Measurements from ENCODE around the gene PPM1D. TPM values are rescaled to one million over a fixed set of nuclear protein-coding genes. Genes with fewer than 3 reads are reported as not detected.
A peak's percentile ranks its signal among the peaks of the same experiment; 100 is the strongest.

Gene PPM1D
- total and polyA plus RNA-seq, 2 experiments from 2014 or later = 7.8 to 13.3 TPM

DNA sequence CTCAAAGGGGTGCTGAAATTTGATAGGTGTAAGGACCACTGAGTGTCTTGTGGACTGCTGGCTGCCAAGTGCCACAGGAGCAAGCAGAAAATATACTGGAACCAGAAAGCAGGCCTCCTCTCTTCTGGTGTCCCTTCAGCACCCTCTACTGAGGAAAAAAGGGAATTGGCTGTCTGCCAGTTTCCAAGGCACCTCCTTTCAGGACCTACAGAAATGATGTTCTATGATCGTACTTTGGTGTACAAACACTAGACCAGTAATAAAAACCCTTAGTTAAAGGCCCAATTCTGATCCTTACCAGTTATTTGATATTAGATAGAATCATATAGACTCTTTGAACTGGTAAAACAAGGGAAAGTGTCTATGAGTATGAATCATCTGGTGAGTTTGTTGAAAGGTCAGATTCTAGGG lies 41.8 kb downstream of the PPM1D start:
- no peaks in the 10 kb centered on the region; the same call in 1 of the 3 replicates for H3K36me3 Mint-ChIP-seq (ENCODE audit: low read depth)
- H3K9me2 ChIP-seq (ENCODE audit: insufficient read depth) = no peaks in the 10 kb centered on the region
- ATAC-seq (peak; percentile 88), DNase-seq (ENCODE audit: low spot score) (peak; percentile 86)
- TF ChIP-seq, protein P1, sequence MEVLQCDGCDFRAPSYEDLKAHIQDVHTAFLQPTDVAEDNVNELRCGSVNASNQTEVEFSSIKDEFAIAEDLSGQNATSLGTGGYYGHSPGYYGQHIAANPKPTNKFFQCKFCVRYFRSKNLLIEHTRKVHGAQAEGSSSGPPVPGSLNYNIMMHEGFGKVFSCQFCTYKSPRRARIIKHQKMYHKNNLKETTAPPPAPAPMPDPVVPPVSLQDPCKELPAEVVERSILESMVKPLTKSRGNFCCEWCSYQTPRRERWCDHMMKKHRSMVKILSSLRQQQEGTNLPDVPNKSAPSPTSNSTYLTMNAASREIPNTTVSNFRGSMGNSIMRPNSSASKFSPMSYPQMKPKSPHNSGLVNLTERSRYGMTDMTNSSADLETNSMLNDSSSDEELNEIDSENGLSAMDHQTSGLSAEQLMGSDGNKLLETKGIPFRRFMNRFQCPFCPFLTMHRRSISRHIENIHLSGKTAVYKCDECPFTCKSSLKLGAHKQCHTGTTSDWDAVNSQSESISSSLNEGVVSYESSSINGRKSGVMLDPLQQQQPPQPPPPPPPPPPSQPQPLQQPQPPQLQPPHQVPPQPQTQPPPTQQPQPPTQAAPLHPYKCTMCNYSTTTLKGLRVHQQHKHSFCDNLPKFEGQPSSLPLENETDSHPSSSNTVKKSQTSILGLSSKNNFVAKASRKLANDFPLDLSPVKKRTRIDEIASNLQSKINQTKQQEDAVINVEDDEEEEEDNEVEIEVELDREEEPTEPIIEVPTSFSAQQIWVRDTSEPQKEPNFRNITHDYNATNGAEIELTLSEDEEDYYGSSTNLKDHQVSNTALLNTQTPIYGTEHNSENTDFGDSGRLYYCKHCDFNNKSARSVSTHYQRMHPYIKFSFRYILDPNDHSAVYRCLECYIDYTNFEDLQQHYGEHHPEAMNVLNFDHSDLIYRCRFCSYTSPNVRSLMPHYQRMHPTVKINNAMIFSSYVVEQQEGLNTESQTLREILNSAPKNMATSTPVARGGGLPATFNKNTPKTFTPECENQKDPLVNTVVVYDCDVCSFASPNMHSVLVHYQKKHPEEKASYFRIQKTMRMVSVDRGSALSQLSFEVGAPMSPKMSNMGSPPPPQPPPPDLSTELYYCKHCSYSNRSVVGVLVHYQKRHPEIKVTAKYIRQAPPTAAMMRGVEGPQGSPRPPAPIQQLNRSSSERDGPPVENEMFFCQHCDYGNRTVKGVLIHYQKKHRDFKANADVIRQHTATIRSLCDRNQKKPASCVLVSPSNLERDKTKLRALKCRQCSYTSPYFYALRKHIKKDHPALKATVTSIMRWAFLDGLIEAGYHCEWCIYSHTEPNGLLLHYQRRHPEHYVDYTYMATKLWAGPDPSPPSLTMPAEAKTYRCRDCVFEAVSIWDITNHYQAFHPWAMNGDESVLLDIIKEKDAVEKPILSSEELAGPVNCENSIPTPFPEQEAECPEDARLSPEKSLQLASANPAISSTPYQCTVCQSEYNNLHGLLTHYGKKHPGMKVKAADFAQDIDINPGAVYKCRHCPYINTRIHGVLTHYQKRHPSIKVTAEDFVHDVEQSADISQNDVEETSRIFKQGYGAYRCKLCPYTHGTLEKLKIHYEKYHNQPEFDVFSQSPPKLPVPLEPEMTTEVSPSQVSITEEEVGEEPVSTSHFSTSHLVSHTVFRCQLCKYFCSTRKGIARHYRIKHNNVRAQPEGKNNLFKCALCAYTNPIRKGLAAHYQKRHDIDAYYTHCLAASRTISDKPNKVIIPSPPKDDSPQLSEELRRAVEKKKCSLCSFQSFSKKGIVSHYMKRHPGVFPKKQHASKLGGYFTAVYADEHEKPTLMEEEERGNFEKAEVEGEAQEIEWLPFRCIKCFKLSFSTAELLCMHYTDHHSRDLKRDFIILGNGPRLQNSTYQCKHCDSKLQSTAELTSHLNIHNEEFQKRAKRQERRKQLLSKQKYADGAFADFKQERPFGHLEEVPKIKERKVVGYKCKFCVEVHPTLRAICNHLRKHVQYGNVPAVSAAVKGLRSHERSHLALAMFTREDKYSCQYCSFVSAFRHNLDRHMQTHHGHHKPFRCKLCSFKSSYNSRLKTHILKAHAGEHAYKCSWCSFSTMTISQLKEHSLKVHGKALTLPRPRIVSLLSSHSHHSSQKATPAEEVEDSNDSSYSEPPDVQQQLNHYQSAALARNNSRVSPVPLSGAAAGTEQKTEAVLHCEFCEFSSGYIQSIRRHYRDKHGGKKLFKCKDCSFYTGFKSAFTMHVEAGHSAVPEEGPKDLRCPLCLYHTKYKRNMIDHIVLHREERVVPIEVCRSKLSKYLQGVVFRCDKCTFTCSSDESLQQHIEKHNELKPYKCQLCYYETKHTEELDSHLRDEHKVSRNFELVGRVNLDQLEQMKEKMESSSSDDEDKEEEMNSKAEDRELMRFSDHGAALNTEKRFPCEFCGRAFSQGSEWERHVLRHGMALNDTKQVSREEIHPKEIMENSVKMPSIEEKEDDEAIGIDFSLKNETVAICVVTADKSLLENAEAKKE (CRISPR knock-in tag; IDR thresholded peaks at IDR 0.05) = no peak
- TF ChIP-seq POLR2AphosphoS5 (IDR thresholded peaks at IDR 0.05; ENCODE audit: low read depth) = no peak
- no peak for TF ChIP-seq STAT1 (IDR thresholded peaks at IDR 0.05; ENCODE audit: unreplicated experiment)
- no peak for TF ChIP-seq ZNF114 (CRISPR knock-in tag; IDR thresholded peaks at IDR 0.05)
- no peak for TF ChIP-seq JUNB (IDR thresholded peaks at IDR 0.05; ENCODE audit: unreplicated experiment)
- no peak for TF ChIP-seq EZH2 (IDR thresholded peaks at IDR 0.05; ENCODE audit: low read depth, unreplicated experiment)
- peak; percentile 73 to 78 for TF ChIP-seq CTCF (conservative IDR thresholded peaks at IDR 0.05; ENCODE audit: low read depth in 2 of 2)
- peaks cover 5% of the 10 kb centered on the region for H4K20me1 ChIP-seq (replicated peaks; ENCODE audit: insufficient read depth)
- no peaks in the 10 kb centered on the region for H3K27me3 ChIP-seq (ENCODE audit: insufficient read depth)
- H3K4me1 ChIP-seq (ENCODE audit: insufficient read depth) = no peaks in the 10 kb centered on the region
- H3K4me3 Mint-ChIP-seq = no peak overlapping the region
- H3K27me3 Mint-ChIP-seq (ENCODE audit: insufficient read depth, low read depth, poor library complexity) = peaks cover 7% of the 10 kb centered on the region
- H2AFZ ChIP-seq = no peak overlapping the region
- 0 out of 3 replicates have a peak, but pooled peaks cover 3% of the 10 kb centered on the region for H3K4me1 Mint-ChIP-seq
- H3K4me2 ChIP-seq = no peak overlapping the region
- no peaks in the 10 kb centered on the region for H3K36me3 ChIP-seq (ENCODE audit: insufficient read depth)
- H3K27ac Mint-ChIP-seq = no peak overlapping the region
- H3K9me3 Mint-ChIP-seq = no peaks in the 10 kb centered on the region
- no peak overlapping the region for H3K27ac ChIP-seq (ENCODE audit: low read depth)
- H3K4me3 ChIP-seq = no peak overlapping the region
- peaks cover 39% of the 10 kb centered on the region for H3K79me2 ChIP-seq (replicated peaks; ENCODE audit: insufficient read depth)
- no peaks in the 10 kb centered on the region; the same call in 1 of the 2 replicates for H3F3A ChIP-seq (replicated peaks; ENCODE audit: low read depth)

Measured in GM23338 (cell line).